Effector memory CD4-positive, alpha-beta T cell (primary cell): Measurements from ENCODE around the gene FAM240A.

ENCODE experiments used
- DNase-seq, 3 donors: peaks; one replicate each; pipeline ENCODE4 v3.0.0-alpha.2; 2020
- H3K27ac ChIP-seq: 2 replicates; pipeline ENCODE4 v1.7.0; 2013; ENCODE audit warnings: mild to moderate bottlenecking, low read length, moderate library complexity; ENCODE audit not compliant: insufficient read depth, poor library complexity, severe bottlenecking
- H3K27me3 ChIP-seq: replicated peaks from 2 replicates; pipeline ENCODE4 v1.7.0; 2013; ENCODE audit warnings: mild to moderate bottlenecking, low read length; ENCODE audit not compliant: insufficient read depth, control insufficient read depth, poor library complexity, severe bottlenecking
- H3K36me3 ChIP-seq: 2 replicates; pipeline ENCODE4 v1.7.0; 2013; ENCODE audit warnings: mild to moderate bottlenecking, low read length, moderate library complexity; ENCODE audit not compliant: control insufficient read depth, insufficient read depth
- H3K4me1 ChIP-seq: 2 replicates; pipeline ENCODE4 v1.7.0; 2013; ENCODE audit warnings: low read length, mild to moderate bottlenecking; ENCODE audit not compliant: control insufficient read depth, insufficient read depth, poor library complexity, severe bottlenecking
- H3K4me3 ChIP-seq: 2 replicates; pipeline ENCODE4 v1.7.0; 2013; ENCODE audit warnings: low read length, low read depth, mild to moderate bottlenecking; ENCODE audit not compliant: insufficient read depth, poor library complexity, severe bottlenecking
- H3K9me3 ChIP-seq: 2 replicates; pipeline ENCODE4 v1.7.0; 2013; ENCODE audit warnings: mild to moderate bottlenecking, low read length, moderate library complexity; ENCODE audit not compliant: control insufficient read depth

Gene FAM240A

GRCh38 chr3:46667657-46668056 is 55.3 kb downstream of the FAM240A start:
- no peak for DNase-seq
- no peak overlapping the region for H3K4me3 ChIP-seq
- no peaks in the 10 kb centered on the region for H3K9me3 ChIP-seq
- H3K27ac ChIP-seq = no peak overlapping the region
- no peaks in the 10 kb centered on the region for H3K36me3 ChIP-seq
- no peaks in the 10 kb centered on the region for H3K4me1 ChIP-seq
- H3K27me3 ChIP-seq = no peaks in the 10 kb centered on the region

- Histone ChIP-seq H3K27me3 (no peaks in the 10 kb centered on the region), H3K4me1 (no peaks in the 10 kb centered on the region), H3K4me3 (no peak overlapping the region), H3K36me3 (no peaks in the 10 kb centered on the region), H3K27ac (no peak overlapping the region), H3K9me3 (no peaks in the 10 kb centered on the region)
- no peak for DNase-seq
Observed at GRCh38 chr3:46668116-46668515, 55.8 kb downstream of the FAM240A start.

GRCh38 chr3:46668591-46668990 is 56.3 kb downstream of the FAM240A start:
- Histone ChIP-seq H3K36me3 (no peaks in the 10 kb centered on the region), H3K4me1 (no peaks in the 10 kb centered on the region), H3K27me3 (no peaks in the 10 kb centered on the region), H3K9me3 (no peaks in the 10 kb centered on the region), H3K27ac (no peak overlapping the region), H3K4me3 (no peak overlapping the region)
- no peak for DNase-seq

- Histone ChIP-seq H3K36me3 (no peaks in the 10 kb centered on the region), H3K9me3 (no peaks in the 10 kb centered on the region), H3K27me3 (no peaks in the 10 kb centered on the region), H3K27ac (no peak overlapping the region), H3K4me1 (no peaks in the 10 kb centered on the region), H3K4me3 (no peak overlapping the region)
- no peak for DNase-seq
Observed at GRCh38 chr3:46669191-46669999, 57.1 kb downstream of the FAM240A start.

- no peak overlapping the region for H3K4me3 ChIP-seq
- no peaks in the 10 kb centered on the region for H3K4me1 ChIP-seq
- H3K9me3 ChIP-seq = no peaks in the 10 kb centered on the region
- H3K36me3 ChIP-seq = no peaks in the 10 kb centered on the region
- no peak for DNase-seq
- H3K27ac ChIP-seq = no peak overlapping the region
- no peaks in the 10 kb centered on the region for H3K27me3 ChIP-seq
Observed at GRCh38 chr3:46670000-46670890, 57.9 kb downstream of the FAM240A start.

GRCh38 chr3:46670891-46671427 is 58.6 kb downstream of the FAM240A start:
- H3K36me3 ChIP-seq = no peaks in the 10 kb centered on the region
- no peak overlapping the region for H3K4me3 ChIP-seq
- H3K27ac ChIP-seq = no peak overlapping the region
- H3K4me1 ChIP-seq = no peaks in the 10 kb centered on the region
- no peak for DNase-seq
- no peaks in the 10 kb centered on the region for H3K9me3 ChIP-seq
- no peaks in the 10 kb centered on the region for H3K27me3 ChIP-seq

GRCh38 chr3:46671541-46672348 is 59.4 kb downstream of the FAM240A start:
- H3K36me3 ChIP-seq = no peaks in the 10 kb centered on the region

GRCh38 chr3:46672349-46672695 is 60.0 kb downstream of the FAM240A start:
- Histone ChIP-seq H3K4me1 (no peaks in the 10 kb centered on the region), H3K4me3 (no peak overlapping the region), H3K9me3 (no peaks in the 10 kb centered on the region), H3K36me3 (no peaks in the 10 kb centered on the region), H3K27ac (no peak overlapping the region), H3K27me3 (no peaks in the 10 kb centered on the region)
- DNase-seq = no peak

More at GRCh38 chr3:46671541-46672348, 59.4 kb downstream of the FAM240A start:
- H3K27ac ChIP-seq = no peak overlapping the region
- no peak for DNase-seq
- no peak overlapping the region for H3K4me3 ChIP-seq
- no peaks in the 10 kb centered on the region for H3K4me1 ChIP-seq
- no peaks in the 10 kb centered on the region for H3K27me3 ChIP-seq
- no peaks in the 10 kb centered on the region for H3K9me3 ChIP-seq

- H3K36me3 ChIP-seq = no peaks in the 10 kb centered on the region
- no peaks in the 10 kb centered on the region for H3K9me3 ChIP-seq
- no peak overlapping the region for H3K4me3 ChIP-seq
- no peaks in the 10 kb centered on the region for H3K27me3 ChIP-seq
- H3K27ac ChIP-seq = no peak overlapping the region
- DNase-seq = no peak
- no peaks in the 10 kb centered on the region for H3K4me1 ChIP-seq
Observed at GRCh38 chr3:46673151-46674030, 61.1 kb downstream of the FAM240A start.
